GM12892 (cell line): ENCODE results near the gene SLC25A13.

ENCODE experiments used
- POLR2A ChIP-seq: IDR thresholded peaks from 2 replicates; pipeline ENCODE4 v1.6.1; 2011; ENCODE audit warnings: low read depth, low read length, control low read depth
- POLR2AphosphoS5 ChIP-seq: IDR thresholded peaks from 2 replicates; pipeline ENCODE4 v1.6.1; 2011; ENCODE audit warnings: low read depth, low read length, control low read depth

- no peak for TF ChIP-seq POLR2AphosphoS5
- no peak for TF ChIP-seq POLR2A
Observed at GRCh38 chr7:96310110-96310509, 11.8 kb downstream of the SLC25A13 start.
